Neural cell (in vitro differentiated cells): ENCODE measurements around the gene KCNK15. TPM values are rescaled to one million over a fixed set of nuclear protein-coding genes. Genes with fewer than 3 reads are reported as not detected.

Experiments used
- H2AFZ ChIP-seq: fragments of 200-600, 300-800 bp; sonication (generic), shearing (Covaris generic); 2 replicates; pipeline ENCODE4 v1.6.0; 2014; ENCODE audit warnings: low read depth, mild to moderate bottlenecking, antibody characterized with exemption, low read length, moderate library complexity
- H3F3A ChIP-seq: fragments of 200-600 bp; shearing (Covaris generic); 2 replicates; pipeline ENCODE4 v1.6.1; 2016; ENCODE audit warnings: mild to moderate bottlenecking, moderate library complexity, mixed read lengths, antibody characterized with exemption, low read length; ENCODE audit not compliant: insufficient read depth, poor library complexity, severe bottlenecking
- H3K27ac ChIP-seq: fragments of 200-600, 300-800 bp; sonication (generic), shearing (Covaris generic); 2 replicates; pipeline ENCODE4 v1.5.1; 2014; ENCODE audit warnings: mild to moderate bottlenecking, low read length, moderate library complexity
- H3K27me3 ChIP-seq: fragments of 300-800, 200-600 bp; sonication (generic), shearing (Covaris generic); 2 replicates; pipeline ENCODE4 v1.6.0; 2014; ENCODE audit warnings: mild to moderate bottlenecking, low read depth, low read length, moderate library complexity; ENCODE audit not compliant: insufficient read depth
- H3K36me3 ChIP-seq: fragments of 300-800, 200-600 bp; sonication (generic), shearing (Covaris generic); 2 replicates; pipeline ENCODE4 v1.5.1; 2014; ENCODE audit warnings: mild to moderate bottlenecking, antibody characterized with exemption, low read length, moderate library complexity; ENCODE audit not compliant: insufficient read depth
- H3K4me2 ChIP-seq: fragments of 300-800, 200-600 bp; sonication (generic), shearing (Covaris generic); 2 replicates; pipeline ENCODE4 v1.6.0; 2014; ENCODE audit warnings: mild to moderate bottlenecking, low read length
- H3K4me3 ChIP-seq: fragments of 300-800, 200-600 bp; sonication (generic), shearing (Covaris generic); 2 replicates; pipeline ENCODE4 v1.5.1; 2014; ENCODE audit warnings: mild to moderate bottlenecking, low read length, moderate library complexity
- H3K79me2 ChIP-seq: fragments of 200-600 bp; shearing (Covaris generic); replicated peaks from 2 replicates; pipeline ENCODE4 v1.6.0; 2014; ENCODE audit warnings: mild to moderate bottlenecking, low read length, moderate library complexity; ENCODE audit not compliant: insufficient read depth
- H3K9ac ChIP-seq: fragments of 300-800, 200-600 bp; sonication (generic), shearing (Covaris generic); 2 replicates; pipeline ENCODE4 v1.6.1; 2016; ENCODE audit warnings: mild to moderate bottlenecking, low read length, mixed read lengths
- H3K9me2 ChIP-seq: fragments of 200-600 bp; shearing (Covaris generic); 2 replicates; pipeline ENCODE4 v1.6.1; 2016; ENCODE audit warnings: mild to moderate bottlenecking, low read length, mixed read lengths; ENCODE audit not compliant: insufficient read depth
- H3K9me3 ChIP-seq: fragments of 200-600, 300-800 bp; sonication (generic), shearing (Covaris generic); 2 replicates; pipeline ENCODE4 v1.6.1; 2016; ENCODE audit warnings: mild to moderate bottlenecking, mixed run types, low read length, moderate library complexity, mixed read lengths
- H4K20me1 ChIP-seq: fragments of 200-600 bp; shearing (Covaris generic); 2 replicates; pipeline ENCODE4 v1.6.1; 2016; ENCODE audit warnings: mild to moderate bottlenecking, mixed run types; ENCODE audit not compliant: insufficient read depth
- CTCF ChIP-seq: fragments of 450-650 bp; IDR thresholded peaks from 2 replicates; pipeline ENCODE4 v1.5.1; 2014; ENCODE audit warnings: antibody characterized with exemption, mild to moderate bottlenecking, moderate library complexity; ENCODE audit not compliant: poor library complexity, severe bottlenecking
- EP300 ChIP-seq: fragments of 450-650 bp; conservative IDR thresholded peaks from 2 replicates; pipeline ENCODE4 v1.6.1; 2014; ENCODE audit warnings: antibody characterized with exemption, mild to moderate bottlenecking, moderate library complexity; ENCODE audit not compliant: poor library complexity, severe bottlenecking
- EZH2 ChIP-seq: fragments of 200-600, 300-800 bp; shearing (Covaris generic), sonication (generic); IDR thresholded peaks from 2 replicates; pipeline ENCODE4 v1.6.1; 2014; ENCODE audit warnings: antibody characterized with exemption, low read length, borderline replicate concordance, mild to moderate bottlenecking; ENCODE audit not compliant: insufficient read depth, poor library complexity, severe bottlenecking
- MXI1 ChIP-seq: fragments of 450-650 bp; conservative IDR thresholded peaks from 2 replicates; pipeline ENCODE4 v1.6.1; 2014; ENCODE audit warnings: antibody characterized with exemption, mild to moderate bottlenecking; ENCODE audit not compliant: poor library complexity, severe bottlenecking
- POLR2AphosphoS5 ChIP-seq: IDR thresholded peaks from 2 replicates; pipeline ENCODE4 v1.6.1; 2012
- RAD21 ChIP-seq: fragments of 450-650 bp; conservative IDR thresholded peaks from 2 replicates; pipeline ENCODE4 v1.6.1; 2014; ENCODE audit warnings: antibody characterized with exemption, mild to moderate bottlenecking, moderate library complexity
- SMC3 ChIP-seq: fragments of 450-650 bp; conservative IDR thresholded peaks from 2 replicates; pipeline ENCODE4 v1.6.1; 2014; ENCODE audit warnings: antibody characterized with exemption, mild to moderate bottlenecking, moderate library complexity; ENCODE audit not compliant: poor library complexity
- TAF1 ChIP-seq: IDR thresholded peaks from 2 replicates; pipeline ENCODE4 v1.6.1; 2012; ENCODE audit warnings: low read depth
- polyA plus RNA-seq: library from polyadenylated mRNA; depleted of rRNA; stranded (reverse); fragments of >200 nt; gene quantifications from 2 replicates; pipeline ENCODE4 v1.2.3, GENCODE V29; 2014
- TF ChIP-seq, protein P1 (sequence below): IDR thresholded peaks from 2 replicates; pipeline ENCODE4 v1.6.1; 2012; ENCODE audit warnings: borderline replicate concordance

KCNK15 gene
- polyA plus RNA-seq, 1 donor from 2014 or later: not detected

GRCh38 chr20:44727039-44727438, 18.6 kb upstream of the KCNK15 start:
- Histone ChIP-seq H3K36me3 (no peaks in the 10 kb centered on the region), H3K4me2 (no peak overlapping the region), H3K4me3 (no peak overlapping the region), H3K9me2 (no peaks in the 10 kb centered on the region), H4K20me1 (no peaks in the 10 kb centered on the region), H2AFZ (no peak overlapping the region), H3K27me3 (no peaks in the 10 kb centered on the region), H3K9me3 (no peaks in the 10 kb centered on the region), H3F3A (no peaks in the 10 kb centered on the region), H3K9ac (no peak overlapping the region), H3K27ac (no peak overlapping the region), H3K79me2 (no peaks in the 10 kb centered on the region)
- no peak for TF ChIP-seq CTCF
- TF ChIP-seq EZH2: no peak
- TF ChIP-seq POLR2AphosphoS5: no peak
- no peak for TF ChIP-seq SMC3
- TF ChIP-seq RAD21: no peak
- TF ChIP-seq MXI1: no peak
- TF ChIP-seq, protein P1, sequence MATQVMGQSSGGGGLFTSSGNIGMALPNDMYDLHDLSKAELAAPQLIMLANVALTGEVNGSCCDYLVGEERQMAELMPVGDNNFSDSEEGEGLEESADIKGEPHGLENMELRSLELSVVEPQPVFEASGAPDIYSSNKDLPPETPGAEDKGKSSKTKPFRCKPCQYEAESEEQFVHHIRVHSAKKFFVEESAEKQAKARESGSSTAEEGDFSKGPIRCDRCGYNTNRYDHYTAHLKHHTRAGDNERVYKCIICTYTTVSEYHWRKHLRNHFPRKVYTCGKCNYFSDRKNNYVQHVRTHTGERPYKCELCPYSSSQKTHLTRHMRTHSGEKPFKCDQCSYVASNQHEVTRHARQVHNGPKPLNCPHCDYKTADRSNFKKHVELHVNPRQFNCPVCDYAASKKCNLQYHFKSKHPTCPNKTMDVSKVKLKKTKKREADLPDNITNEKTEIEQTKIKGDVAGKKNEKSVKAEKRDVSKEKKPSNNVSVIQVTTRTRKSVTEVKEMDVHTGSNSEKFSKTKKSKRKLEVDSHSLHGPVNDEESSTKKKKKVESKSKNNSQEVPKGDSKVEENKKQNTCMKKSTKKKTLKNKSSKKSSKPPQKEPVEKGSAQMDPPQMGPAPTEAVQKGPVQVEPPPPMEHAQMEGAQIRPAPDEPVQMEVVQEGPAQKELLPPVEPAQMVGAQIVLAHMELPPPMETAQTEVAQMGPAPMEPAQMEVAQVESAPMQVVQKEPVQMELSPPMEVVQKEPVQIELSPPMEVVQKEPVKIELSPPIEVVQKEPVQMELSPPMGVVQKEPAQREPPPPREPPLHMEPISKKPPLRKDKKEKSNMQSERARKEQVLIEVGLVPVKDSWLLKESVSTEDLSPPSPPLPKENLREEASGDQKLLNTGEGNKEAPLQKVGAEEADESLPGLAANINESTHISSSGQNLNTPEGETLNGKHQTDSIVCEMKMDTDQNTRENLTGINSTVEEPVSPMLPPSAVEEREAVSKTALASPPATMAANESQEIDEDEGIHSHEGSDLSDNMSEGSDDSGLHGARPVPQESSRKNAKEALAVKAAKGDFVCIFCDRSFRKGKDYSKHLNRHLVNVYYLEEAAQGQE: no peak
- TF ChIP-seq TAF1: no peak
- TF ChIP-seq EP300: no peak

- no peaks in the 10 kb centered on the region for H3K79me2 ChIP-seq
Observed at GRCh38 chr20:44727651-44728050, 18.0 kb upstream of the KCNK15 start.

More at GRCh38 chr20:44727651-44728050, 18.0 kb upstream of the KCNK15 start:
- no peak overlapping the region for H3K4me2 ChIP-seq
- no peaks in the 10 kb centered on the region for H3K9me3 ChIP-seq
- H3K9me2 ChIP-seq: no peaks in the 10 kb centered on the region
- H3K27me3 ChIP-seq: no peaks in the 10 kb centered on the region
- TF ChIP-seq, protein P1: no peak
- TF ChIP-seq EZH2 (no peak), SMC3 (no peak), EP300 (no peak), POLR2AphosphoS5 (no peak), RAD21 (no peak), CTCF (no peak), TAF1 (no peak), MXI1 (no peak)
- no peak overlapping the region for H3K9ac ChIP-seq
- no peaks in the 10 kb centered on the region for H3K36me3 ChIP-seq
- no peaks in the 10 kb centered on the region for H4K20me1 ChIP-seq
- H3F3A ChIP-seq: no peaks in the 10 kb centered on the region
- H3K27ac ChIP-seq: no peak overlapping the region
- H2AFZ ChIP-seq: no peak overlapping the region
- no peak overlapping the region for H3K4me3 ChIP-seq
